NCI-H460 (cell line): ENCODE results near the gene TSC2. TPM values are rescaled to one million over a fixed set of nuclear protein-coding genes. Genes with fewer than 3 reads are reported as not detected.
A peak's percentile ranks its signal among the peaks of the same experiment; 100 is the strongest.

ENCODE experiments used
- DNase-seq: peaks from one replicate; pipeline ENCODE4 v3.0.0-alpha.2; 2016; ENCODE audit warnings: low read depth; ENCODE audit errors: extremely low read depth
- total RNA-seq: library from RNA; depleted of rRNA; stranded (reverse); fragments of >200 nt; shearing (Covaris generic); gene quantifications from 2 replicates; pipeline ENCODE4 v1.2.3, GENCODE V29; 2014

Gene TSC2
- total RNA-seq, 1 experiment from 2014 or later = 33.8 TPM

DNA sequence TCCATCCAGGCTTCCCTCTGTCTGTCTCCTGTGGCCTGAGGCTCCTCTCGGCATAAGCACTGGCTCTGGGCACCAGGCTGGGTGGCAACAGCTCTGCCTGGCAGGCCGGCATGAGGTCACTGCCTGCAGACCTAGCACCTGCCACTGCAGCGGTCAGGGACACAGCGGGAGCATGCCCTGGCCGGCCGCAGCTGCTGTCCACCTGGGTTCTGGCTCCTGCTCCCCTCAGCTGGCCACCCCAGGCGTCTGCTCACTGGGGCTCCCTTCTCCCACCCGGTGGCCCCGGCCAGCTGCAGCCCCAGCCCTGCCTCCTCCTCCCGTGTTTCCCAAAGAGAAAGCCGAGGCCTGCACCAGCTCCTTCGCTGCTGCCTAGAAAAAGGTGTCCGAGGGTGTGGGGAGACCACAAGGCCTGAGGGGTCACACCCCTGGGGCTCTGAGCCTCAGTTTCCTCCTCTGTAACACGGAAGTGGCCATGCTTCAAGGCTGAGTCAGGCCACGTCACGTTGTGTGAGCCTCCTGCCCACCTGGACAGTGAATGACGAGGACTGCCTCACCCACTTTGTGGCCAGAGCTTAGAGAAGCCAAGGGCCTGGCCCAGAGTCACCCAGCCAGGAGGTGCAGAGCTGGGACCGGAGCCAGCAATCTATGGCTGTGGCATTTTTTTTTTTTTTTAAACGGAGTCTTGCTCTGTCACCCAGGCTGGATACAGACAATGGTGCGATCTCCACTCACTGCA is 6.8 kb upstream of the TSC2 start:
- DNase-seq = no peak

DNA sequence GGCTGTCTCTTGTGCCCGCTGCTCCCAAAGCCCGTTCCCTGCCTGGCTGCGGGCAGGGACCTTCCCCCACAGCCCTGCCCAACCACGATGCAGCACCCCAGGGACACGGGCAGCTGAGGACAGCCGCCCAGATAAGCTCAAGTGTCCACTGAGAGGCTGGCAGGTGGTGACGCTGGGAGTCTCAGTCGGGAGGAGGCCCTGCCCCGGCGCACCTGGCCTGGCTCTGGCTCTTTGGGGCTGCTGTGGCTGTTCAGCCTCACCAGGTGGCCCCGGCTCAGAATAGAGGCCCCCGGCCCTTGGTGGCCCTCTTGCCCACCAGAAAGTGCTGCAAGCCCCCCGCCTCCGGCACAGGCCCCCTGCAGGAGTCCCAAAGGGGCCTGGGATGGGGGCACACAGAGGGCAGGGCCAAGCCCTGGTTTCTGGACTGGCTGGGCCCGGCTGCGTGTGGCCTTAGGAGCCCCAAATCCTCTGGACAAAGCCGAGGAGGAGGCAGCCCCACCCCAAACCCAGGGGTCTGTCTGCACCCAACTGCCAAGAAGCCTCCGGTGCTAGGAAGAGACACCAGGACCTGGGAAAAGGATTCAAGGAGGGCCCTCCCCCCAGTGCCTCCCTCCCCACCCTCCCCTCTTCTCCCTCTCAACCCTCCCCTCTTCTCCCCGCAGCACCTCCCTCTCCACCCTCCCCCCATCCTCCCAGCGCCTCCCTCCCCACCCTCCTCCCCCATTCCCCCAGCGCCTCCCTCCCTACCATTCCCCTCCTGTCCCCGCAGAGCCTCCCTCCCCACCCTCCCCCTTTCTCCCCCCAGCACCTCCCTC is 5.4 kb upstream of the TSC2 start:
- DNase-seq = no peak

DNA sequence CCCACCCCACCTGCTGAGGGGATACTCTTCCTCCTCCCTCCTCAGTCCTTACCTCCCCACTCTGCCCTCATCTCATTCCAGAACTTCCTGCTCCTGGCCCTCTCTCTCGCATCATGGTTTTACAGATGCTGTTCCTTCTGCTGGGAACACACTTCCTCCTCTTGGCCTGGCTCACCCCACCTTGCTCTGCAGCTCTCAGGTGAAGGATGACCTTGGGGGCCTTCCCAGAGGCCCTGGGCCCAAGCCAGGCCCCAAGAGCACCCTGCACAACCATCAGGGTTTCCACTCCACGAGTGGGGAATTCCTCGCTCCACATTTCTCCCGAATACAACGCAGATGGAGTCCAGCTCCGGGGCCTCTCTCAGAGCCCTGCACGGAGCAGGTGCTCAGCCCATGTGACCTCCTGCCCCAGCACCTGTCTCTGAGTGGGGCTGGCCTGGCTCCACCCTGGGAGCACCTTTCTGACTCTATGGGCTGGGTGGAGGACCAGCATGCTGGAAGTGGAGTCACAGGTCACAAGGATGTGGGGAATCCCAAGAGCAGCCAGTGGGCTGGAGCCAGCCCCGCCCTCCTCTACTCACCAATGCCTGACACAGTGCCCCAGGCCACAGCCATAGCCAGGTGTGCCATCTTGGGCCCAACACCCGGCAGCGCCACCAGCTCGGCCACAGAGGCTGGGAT is 4.7 kb upstream of the TSC2 start:
- no peak for DNase-seq

DNA sequence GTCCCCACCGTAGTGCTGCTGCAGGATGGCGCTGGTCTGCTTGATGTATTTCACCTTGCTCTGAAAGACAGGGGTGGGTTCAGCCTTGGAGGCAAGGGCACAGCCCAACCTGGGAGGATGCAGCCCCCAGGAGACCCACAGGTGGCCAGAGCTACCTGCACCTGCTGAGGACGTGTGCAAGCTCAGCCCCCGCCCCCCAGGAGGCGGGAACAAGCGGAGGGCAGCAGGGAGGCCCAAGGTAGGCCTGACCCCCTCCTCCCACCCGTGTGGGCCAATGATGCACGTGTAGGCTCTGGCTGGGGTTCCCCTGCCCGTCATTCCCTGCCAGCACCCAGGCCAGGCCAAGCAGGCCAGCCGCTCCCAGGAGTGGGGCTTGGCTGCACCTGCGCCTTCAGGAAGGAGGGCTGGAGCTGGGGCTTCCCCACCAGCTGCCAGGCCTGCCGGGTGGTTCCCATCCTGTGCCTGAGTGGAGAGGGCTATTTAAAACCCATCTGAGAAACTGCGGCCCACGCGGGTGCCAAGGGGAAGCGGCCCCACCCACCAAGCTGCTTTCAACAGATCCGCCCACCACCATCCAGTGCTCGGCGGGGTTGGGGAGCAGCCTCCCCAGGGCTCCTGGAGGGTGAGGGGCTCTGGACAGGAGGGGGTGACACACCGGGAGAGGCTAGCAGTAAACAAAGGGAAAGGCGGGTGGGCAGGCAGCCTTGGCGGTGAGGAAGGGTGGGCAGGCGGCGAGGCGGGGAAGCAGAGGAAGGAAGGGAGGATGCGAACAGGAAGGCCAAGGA is 3.9 kb upstream of the TSC2 start:
- no peak for DNase-seq

DNA sequence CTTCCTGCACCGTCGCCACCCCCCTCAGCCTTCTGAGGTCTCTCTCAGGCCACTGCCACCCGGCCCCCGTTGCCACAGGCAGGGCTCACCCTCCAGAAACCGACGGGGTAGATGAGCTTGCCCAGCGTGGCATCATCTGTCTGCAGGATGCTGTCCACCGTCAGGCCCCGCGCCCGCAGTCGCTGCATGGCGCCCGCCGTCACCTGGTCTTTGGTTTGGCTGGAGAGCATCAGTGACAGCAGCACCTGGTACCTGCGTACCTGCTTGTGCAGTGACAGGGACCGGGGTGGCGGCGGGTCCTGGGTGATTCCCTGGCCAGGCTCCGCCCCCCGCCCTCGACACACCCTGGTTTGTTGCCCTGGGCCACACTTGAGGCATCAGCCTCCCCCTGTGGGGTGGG is 3.2 kb upstream of the TSC2 start:
- DNase-seq = no peak

DNA sequence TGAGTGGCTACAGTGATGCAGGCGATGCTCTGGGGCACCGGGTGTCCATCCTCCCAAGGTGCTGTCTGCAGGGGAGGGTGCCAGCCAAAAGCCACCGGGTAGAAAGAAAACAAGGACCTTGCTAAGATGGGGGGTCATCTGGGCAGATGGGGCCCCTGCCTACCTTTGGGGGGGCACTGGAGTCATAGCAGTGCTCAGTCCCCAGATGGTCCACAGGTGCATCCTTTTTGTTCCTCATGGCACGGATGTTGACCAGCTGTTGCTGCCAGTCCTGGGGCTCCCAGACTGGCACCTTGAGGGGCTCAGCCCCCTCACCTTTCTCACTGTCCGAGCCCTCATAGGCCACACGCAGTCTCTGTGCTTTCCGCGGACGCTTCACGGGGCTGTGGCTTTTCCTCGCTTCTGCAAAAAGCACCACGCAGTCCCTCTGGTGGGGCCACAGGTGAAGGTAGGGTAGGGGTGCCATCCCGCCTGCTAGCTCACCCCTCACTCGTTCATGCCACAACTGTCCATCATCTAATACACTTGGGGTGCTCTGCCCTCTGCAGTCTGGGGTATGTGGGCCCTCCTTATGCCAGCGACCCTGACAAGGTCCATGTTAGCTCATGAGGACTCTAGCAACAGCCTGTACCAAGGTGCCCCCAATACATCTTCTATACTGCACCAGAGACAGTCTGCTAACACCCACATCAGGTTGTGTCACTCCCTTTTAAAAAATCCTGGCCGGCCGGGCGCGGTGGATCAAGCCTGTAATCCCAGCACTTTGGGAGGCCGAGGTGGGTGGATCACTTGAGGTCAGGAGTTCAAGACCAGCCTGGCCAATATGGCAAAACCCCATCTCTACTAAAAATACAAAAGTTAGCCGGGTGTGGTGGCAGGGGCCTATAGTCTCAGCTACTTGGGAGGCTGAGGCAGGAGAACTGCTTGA is 1.6 kb upstream of the TSC2 start:
- no peak for DNase-seq

DNA sequence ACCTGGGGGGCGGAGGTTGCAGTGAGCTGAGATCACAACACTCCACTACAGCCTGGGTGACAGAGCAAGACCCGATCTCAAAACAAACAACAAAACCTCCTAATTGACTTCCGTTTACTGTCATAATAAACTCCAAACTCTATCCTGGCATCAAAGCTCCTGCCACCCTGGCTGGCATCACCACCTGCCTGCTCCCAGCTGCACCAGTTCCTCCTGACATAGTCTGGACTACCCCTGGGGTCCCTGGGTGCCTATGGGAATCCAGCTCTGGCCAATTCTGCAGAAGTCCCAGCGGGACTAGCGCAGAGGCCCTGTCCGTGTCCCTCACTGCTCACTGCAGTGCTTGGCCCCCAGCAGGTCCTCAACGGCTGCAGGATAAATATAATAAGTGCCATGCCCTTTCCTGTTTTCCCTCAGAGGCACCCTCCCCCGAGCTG is 874 bp upstream of the TSC2 start:
- no peak for DNase-seq

DNA sequence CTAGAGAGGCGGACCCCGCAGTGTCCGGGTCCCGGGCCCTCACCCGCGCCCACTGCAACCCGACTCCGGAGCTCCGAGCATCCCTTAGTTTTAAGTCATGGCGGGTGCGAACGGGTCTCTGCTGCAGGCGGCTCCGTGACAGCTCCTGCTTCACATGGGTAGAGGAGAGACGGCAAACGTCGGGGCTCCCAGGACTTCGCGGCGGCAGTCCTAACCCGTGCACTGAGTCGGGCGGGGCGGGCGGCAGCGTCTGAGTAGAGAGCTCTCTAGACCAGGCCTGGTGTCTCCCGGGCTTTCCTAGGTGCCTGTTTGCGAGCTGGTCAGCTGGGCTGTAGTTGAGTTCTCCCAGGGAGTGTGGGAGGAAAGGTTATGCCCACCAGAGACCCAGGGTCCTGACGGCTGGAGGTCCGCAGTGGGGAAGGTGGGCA is 345 bp downstream of the TSC2 start:
- no peak for DNase-seq

DNA sequence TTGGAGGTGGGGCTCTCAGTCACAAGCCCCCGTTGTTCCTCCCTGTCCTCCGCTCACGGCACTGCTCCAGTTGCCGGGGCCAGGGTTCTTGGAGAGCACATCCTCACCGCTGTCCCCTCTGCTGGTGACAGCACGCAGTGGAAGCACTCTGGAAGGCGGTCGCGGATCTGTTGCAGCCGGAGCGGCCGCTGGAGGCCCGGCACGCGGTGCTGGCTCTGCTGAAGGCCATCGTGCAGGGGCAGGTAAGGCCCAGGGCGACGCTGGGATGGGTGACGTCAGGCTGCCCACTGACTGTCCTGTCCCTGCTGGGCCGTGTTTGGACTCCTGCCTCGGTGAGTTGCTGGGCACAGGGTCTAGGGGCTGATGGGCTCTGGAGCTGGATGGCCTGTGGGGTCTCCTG is 5.4 kb downstream of the TSC2 start:
- DNase-seq = no peak

DNA sequence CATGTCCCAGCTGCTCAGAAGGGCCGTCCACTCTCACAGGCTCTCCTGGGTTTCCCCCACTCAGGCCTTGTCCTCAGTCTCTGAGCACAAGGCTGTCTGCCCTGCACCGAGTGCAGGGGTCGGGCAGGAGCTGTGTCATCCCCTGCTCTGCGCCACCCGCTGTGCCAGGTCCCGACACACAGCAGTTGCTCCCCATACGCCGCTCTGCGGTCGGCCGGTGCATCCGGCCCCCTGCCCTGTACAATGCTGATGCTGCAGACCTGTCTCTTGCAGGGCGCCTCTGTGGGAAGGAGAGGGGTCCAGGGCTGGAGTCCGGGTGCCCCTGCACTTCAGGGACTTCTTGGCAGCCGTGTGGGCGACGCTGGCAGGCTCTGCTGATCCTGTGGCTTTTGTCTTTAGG is 6.1 kb downstream of the TSC2 start:
- DNase-seq = no peak

DNA sequence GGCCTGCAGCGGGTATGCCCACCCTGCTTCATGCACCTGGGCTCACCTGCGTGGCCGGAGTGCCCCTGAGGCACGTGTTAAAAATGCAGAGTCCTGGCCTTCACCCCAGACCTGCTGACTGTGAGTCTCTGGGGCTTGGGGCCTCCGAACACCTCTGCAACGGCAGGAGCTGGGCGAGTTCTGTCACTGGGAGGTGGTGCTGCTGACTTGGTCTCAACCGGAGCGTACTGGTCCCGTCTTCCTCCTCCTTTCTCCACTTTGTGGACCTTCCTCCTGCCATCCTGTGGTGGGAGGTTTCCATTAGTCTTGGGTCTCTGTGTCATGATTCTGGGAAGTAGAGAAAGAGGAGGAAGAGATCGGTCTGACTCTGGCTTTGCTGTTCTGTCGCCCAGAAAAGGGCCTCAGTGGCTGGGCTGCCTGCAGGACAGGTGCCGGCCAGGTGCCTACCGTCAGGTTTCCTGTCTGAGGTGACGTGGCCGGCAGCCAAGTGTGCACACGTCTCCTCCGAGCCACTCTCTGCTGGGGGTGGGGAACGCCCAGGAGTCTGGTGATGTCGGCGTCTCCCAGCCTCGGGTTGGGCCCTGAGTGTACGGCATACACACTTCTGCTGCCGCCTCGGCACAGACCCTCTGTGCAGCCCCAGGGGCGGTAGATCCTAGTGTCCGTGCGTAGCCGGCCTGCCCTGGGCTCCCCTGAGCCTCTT is 6.9 kb downstream of the TSC2 start:
- no peak for DNase-seq

DNA sequence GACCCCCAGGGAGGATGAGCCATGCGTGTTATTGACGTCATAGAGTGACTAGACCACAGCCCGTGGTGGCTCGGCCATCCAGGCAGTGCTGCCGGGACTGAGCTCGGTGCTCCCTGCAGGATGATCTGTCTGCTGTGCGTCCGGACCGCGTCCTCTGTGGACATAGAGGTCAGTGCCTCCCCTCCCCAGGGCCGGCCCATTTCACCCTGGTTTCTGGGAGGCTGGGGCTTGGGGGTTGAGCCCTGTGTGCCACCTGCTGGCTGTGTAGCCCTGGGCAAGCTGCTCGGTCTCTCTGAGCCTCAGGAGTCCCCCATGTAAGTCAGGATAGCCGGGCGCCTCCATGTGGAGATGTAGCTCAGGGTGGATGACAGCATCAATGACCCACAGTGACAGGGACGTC is 8.3 kb downstream of the TSC2 start:
- DNase-seq = peak; percentile 14

DNA sequence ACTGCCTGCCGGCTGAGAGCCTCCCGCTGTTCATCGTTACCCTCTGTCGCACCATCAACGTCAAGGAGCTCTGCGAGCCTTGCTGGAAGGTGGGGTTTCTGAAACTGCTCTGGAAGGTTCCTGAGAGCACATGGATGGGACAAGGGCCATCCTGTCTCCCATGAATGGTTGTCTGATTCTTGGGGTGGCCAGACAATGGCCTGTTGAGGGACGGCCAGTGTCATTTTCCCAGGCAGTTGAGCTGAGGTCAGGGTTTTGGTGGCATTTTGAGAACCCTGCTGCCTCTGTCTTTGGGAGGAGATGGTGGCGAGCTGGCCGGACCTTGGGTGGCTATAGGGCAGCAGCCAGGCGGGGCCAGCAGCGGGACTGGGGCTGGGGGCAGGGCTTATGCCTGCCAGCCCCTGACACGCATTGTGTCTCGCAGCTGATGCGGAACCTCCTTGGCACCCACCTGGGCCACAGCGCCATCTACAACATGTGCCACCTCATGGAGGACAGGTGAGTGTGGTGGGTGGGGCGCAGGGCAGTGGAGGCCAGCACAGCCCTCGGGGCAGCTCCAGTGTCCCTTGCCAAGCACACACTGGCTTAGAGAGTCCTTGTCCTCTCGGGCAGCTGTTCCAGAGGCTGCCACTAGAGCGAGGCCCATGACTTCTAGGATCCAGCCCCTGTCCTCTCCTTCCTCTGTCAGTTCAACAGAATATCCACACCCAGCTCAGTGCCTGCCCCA is 9.1 kb downstream of the TSC2 start:
- DNase-seq = no peak

DNA sequence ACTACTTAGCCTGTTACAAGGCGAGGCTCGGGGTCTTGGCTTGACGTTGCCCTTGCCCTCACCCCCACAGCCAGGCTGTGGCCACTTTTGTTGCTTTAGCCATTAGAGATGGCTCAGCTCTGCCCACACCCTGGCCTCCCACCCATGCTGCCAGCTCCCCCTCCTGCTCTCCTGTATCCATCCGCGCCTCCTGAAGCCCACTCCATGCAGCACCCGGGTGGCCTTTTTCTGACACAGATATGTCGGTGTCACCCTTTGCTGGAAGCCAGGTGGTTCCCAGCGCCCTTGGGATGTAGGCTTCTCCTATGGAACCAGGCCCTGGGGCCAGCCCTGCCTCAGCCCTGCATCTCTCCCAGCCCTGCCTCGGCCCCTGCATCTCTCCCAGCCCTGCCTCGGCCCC is 9.7 kb downstream of the TSC2 start:
- no peak for DNase-seq

DNA sequence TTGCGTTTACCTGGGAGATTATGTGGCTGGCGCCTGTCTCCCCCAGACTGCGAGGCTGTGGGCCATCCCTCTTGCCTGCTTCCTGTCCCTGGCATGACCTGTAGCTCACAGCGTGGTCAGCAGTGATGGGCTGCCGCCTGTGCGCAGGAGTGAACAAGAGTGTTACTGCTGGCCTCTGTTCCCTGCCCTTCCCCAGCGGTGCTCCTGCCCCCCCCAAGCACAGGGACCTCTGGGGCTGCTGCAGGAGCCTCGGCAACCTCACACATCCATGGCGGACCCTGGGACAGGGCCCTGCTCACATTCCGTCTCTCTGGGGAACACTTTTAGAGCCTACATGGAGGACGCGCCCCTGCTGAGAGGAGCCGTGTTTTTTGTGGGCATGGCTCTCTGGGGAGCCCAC is 10.6 kb downstream of the TSC2 start:
- no peak for DNase-seq

DNA sequence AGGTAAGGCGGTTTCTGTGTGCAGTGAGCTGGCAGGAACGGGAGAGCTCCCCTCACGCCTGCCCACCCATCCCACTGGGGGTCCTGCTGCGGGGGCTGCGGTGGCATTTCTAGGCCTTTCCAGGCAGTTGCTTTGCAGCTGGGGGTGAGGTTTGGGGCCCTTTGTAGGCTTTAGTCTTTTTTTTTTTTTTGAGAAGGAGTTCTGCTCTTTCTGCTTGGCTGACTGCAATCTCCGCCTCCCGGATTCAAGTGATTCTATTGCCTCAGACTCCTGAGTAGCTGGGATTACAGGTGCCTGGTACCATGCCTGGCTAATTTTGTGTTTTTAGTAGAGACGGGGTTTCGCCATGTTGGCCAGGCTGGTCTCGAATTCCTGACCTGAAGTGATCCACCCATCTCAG is 11.1 kb downstream of the TSC2 start:
- no peak for DNase-seq

DNA sequence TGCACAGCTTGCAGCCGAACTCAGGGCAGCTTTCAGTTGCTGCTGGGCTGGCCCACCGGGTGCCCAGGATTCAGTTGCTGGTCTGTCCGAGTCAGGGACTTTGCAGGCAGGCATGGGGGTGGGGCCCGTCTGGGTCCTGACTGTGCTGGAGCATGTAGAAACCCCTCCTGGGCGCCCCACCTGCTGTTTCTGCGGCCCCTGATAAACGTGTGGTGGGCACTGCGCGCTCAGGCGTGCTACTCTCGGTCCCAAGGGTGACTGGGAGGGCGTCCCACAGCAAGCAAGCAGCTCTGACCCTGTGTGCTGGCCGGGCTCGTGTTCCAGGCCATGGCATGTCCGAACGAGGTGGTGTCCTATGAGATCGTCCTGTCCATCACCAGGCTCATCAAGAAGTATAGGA is 12.6 kb downstream of the TSC2 start:
- DNase-seq = no peak

DNA sequence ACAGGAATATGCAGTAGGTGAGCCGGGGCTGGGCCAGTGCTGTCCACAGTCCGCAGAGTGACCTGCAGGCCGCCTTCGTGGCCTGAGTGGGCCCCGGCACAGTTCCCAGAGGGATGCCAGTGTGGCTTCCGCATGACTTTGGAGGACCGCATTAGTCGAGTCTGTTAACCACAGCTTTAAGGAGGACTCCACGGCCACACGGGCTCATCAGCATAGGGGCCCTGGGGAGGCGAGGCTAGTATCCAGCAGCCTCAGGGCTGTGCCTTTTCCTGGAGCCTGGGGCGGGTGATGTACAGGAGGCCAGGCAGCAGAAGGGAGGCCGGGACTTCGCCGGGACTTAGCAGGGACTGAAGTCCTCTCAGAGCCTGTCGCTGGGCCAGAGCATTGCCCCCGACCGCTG is 13.2 kb downstream of the TSC2 start:
- DNase-seq = no peak
